Measurements from ENCODE around the gene FNDC7.
"Not testable (repeated sequence)": the region's sequence is repeated elsewhere in the genome, so short reads cannot be mapped to it uniquely, and the experiment has no call there.

FNDC7 gene

GRCh38 chr1:108745980-108746381, 33.3 kb downstream of the FNDC7 start:
- no peak for DNase-seq (ENCODE audit: low spot score)

DNA sequence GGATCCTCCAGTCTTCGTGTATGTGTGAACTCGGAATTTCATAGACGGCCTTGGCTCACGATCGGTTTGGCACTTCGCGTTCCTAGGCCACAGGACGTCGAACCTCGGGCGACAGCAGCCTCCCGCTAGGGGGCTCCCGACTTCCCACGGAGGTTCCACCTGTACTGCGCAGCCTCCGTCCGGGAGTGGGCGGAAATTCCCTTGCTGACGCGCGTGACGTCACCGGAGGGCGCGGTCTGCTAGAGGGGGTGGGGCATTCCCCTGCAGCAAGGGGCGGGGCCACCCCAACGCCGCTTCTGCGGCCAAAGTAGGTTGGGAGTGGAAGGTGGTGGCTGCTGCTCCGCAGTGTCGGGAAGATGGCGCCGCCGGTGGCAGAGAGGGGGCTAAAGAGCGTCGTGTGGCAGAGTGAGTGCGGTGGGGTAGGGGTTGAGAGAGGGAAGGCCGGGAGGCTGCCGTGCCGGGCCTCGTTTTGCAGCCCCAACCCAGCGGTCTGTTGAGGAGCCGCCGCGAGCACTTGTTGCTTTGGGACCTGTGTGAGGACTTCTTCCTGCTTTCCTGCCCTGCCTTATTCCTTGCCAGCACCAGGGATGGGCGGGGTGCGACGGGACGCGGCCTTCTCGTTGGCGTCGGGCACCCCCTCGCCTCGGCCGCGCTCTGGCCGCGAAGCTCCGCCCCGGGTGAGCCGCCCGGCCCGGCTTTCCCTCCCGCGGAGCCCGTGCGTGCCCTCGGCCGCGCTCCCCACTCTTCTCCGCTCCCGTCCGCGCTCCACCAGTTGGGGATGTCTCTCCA, 33.9 kb downstream of the FNDC7 start, which contains the start of gene STXBP3:
TSS of gene STXBP3 (plus strand) at position 293 of the 789 bp plus-strand sequence. CDS start at position 357, 64 bp downstream.
- peak; percentile 98 for DNase-seq (ENCODE audit: low spot score)

- DNase-seq (ENCODE audit: low spot score) = peak; percentile 86
Measured at GRCh38 chr1:108747171-108747850, 34.6 kb downstream of the FNDC7 start.

GRCh38 chr1:108747898-108748297, 35.2 kb downstream of the FNDC7 start:
- DNase-seq (ENCODE audit: low spot score) = no peak

GRCh38 chr1:108749081-108749480, 36.4 kb downstream of the FNDC7 start:
- DNase-seq (ENCODE audit: low spot score) = no peak

DNA sequence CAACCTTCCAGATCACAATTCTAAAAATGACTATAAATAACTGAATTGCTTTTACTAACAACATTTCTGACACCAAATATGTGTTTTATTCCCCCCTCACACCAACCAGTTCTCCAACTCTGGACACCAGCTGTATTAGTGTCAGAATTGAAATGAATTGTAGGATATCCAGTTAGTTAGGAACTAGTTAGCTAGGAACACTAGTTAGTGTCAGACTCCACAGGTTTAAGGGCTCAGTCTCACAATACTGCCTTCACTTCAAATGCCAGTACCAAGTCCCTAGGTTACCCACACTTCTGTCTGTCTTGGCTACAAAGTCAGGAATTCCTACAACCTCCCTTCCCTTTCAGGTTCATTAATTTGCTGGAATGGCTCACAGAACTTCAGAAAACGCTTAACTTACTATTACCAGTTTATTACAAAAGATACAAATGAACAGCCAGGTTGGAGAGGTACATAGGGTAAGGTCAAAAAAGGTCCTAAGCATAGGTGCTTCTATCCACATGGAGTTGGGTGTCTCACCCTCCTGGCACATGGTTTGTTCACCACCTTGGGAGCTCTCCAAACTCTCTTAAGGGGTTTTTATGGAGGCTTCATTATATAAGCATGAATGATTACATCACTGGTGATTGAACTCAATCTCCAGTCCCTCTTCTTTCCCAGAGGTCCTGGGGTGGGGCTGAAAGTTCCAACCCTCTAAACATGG, 37.9 kb downstream of the FNDC7 start:
- DNase-seq (ENCODE audit: low spot score) = peak; percentile 68

GRCh38 chr1:108753363-108753762, 40.7 kb downstream of the FNDC7 start:
- DNase-seq (ENCODE audit: low spot score) = no peak

DNA sequence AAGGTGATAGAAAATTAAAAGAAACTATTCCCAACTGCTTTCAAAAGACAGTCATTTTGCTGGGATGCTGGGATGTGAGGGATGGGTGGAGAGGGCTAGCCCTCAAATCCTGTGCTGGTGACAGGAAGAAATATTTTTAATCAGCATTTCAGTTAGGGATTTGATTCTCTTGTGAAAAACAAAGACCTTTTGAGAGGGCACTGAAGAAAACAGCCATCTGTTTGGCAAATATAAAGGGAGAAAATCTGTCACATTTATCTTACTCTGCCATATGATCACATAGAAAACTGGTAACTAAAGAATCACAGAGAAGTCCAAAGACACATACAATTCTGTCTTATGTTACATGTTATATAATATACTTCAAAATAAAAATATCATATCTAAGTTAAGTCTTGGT, 46.1 kb downstream of the FNDC7 start:
- no peak for DNase-seq (ENCODE audit: low spot score)

DNA sequence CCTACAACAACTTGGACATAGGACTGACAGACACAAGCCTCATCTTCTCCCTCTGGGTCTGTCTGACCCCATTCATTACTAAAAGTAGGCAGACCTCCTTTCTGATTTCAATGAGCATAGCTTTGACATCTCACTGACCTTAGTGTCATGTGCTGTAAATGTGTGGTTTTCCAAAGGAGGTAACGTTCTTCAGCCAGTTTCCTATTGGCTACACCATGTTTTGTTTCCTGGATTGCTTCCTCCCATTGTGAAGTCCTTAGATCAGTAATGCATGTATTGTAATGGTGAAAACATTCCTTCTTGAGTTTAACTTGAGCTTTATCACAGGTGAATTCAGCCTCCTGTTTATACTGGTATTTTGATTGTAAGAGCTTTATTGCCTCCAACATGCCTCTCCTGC, 54.4 kb downstream of the FNDC7 start:
- no peak for DNase-seq (ENCODE audit: low spot score)

DNA sequence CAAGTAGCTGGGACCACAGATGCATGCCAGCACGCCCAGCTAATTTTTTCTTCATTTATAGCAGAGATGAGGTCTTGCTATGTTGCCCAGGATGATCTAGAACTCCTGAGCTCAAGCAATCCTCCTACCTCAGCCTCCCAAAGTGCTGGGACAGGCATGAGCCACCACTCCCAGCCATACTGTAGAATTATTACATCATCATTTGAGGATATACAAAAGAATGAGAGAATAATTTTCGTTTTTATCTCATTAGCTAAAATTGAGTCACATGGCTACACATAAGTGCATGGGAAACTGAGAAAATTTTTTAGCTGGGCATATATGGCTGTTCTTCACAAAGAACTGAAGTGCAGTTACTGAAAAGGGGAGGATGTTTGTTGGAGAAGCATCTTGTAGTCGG, 55.0 kb downstream of the FNDC7 start:
- no peak for DNase-seq (ENCODE audit: low spot score)

DNA sequence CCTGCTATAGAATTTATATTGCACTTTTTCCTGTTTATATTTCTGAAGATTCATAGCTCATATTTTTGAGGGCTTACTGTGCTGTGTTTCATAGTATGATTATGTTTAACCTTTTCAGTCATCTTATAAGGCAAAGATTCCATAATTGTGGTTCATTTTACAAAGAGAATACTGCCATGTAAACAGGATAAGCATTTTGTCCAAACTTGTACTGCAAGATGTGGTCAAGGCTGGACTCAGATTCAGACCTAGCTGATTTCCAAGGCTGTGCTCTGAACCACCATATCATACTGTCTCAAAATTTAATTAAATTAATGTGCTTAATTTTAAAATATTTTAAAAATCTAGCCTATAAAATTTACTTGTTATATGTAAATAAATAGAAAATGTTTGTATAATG, 65.1 kb downstream of the FNDC7 start:
- no peak for DNase-seq (ENCODE audit: low spot score)

DNA sequence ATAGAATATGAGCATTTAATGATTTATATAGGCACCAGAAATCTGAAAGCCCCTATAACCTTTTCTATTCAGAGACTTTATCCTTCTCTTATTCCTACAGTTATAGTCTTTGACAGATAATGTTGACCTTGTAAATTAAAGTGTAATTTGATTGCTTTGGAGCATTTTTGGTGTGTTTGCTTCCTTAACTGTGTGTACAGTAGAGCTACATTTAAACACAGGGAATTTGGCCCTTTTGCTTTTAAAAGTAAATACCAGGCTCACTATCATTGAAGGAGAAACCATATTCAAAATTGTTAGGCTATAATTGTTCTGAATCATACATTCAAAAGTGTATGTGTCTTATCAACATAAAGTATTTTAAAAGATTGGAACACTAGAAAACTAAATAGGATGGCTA, 66.7 kb downstream of the FNDC7 start:
- no peak for DNase-seq (ENCODE audit: low spot score)

DNA sequence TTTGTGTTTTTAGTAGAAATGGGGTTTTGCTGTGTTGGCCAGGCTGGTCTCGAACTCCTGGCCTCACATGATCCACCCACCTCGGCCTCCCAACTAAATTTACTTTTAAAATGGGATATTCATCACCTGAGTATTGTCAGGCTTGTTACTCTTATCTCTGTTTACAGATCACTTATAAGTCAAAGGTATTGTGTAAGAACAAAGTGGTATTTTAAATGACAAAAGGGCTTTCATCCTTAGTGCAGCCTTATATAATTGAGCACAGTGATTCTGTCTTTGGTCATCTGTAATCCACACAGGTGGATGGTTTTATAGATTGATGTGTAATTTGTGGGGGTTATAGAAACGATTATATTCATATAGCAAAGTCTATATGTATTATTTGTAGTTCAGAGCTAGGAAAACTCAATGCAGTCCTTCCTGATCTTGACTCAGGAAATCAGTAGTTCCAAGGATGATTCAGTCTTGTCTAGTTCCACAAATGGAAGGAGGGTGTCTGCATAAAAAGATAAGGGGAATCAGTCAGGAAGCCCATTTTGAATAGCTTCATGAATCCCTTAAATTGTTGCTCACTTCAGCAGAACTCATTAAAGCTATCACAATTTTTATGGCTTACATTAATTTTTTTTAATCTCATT, 68.3 kb downstream of the FNDC7 start:
- no peak for DNase-seq (ENCODE audit: low spot score)

GRCh38 chr1:108781575-108781944, 68.9 kb downstream of the FNDC7 start:
- not testable (repeated sequence) for DNase-seq (ENCODE audit: low spot score)

GRCh38 chr1:108785264-108785663, 72.6 kb downstream of the FNDC7 start:
- no peak for DNase-seq (ENCODE audit: low spot score)

- no peak for DNase-seq (ENCODE audit: low spot score)
Measured at GRCh38 chr1:108785880-108786279, 73.2 kb downstream of the FNDC7 start.

GRCh38 chr1:108791790-108792189, 79.1 kb downstream of the FNDC7 start:
- no peak for DNase-seq (ENCODE audit: low spot score)
